Effector memory CD4-positive, alpha-beta T cell (primary cell): Measurements from ENCODE around the gene PRR13.

Source experiments
- DNase-seq, 3 donors: peaks; one replicate each; pipeline ENCODE4 v3.0.0-alpha.2; 2020
- H3K27ac ChIP-seq: 2 replicates; pipeline ENCODE4 v1.7.0; 2013; ENCODE audit warnings: mild to moderate bottlenecking, low read length, moderate library complexity; ENCODE audit not compliant: insufficient read depth, poor library complexity, severe bottlenecking
- H3K27me3 ChIP-seq: replicated peaks from 2 replicates; pipeline ENCODE4 v1.7.0; 2013; ENCODE audit warnings: mild to moderate bottlenecking, low read length; ENCODE audit not compliant: insufficient read depth, control insufficient read depth, poor library complexity, severe bottlenecking
- H3K36me3 ChIP-seq: 2 replicates; pipeline ENCODE4 v1.7.0; 2013; ENCODE audit warnings: mild to moderate bottlenecking, low read length, moderate library complexity; ENCODE audit not compliant: control insufficient read depth, insufficient read depth
- H3K4me1 ChIP-seq: 2 replicates; pipeline ENCODE4 v1.7.0; 2013; ENCODE audit warnings: low read length, mild to moderate bottlenecking; ENCODE audit not compliant: control insufficient read depth, insufficient read depth, poor library complexity, severe bottlenecking
- H3K4me3 ChIP-seq: 2 replicates; pipeline ENCODE4 v1.7.0; 2013; ENCODE audit warnings: low read length, low read depth, mild to moderate bottlenecking; ENCODE audit not compliant: insufficient read depth, poor library complexity, severe bottlenecking
- H3K9me3 ChIP-seq: 2 replicates; pipeline ENCODE4 v1.7.0; 2013; ENCODE audit warnings: mild to moderate bottlenecking, low read length, moderate library complexity; ENCODE audit not compliant: control insufficient read depth

PRR13 gene

GRCh38 chr12:53456654-53457366 lies 15.3 kb downstream of the PRR13 start:
- Histone ChIP-seq H3K27me3 (no peaks in the 10 kb centered on the region), H3K9me3 (no peaks in the 10 kb centered on the region), H3K36me3 (peaks cover 76% of the 10 kb centered on the region), H3K4me1 (peaks cover 9% of the 10 kb centered on the region), H3K4me3 (no peak overlapping the region), H3K27ac (no peak overlapping the region)
- no peak for DNase-seq

DNA sequence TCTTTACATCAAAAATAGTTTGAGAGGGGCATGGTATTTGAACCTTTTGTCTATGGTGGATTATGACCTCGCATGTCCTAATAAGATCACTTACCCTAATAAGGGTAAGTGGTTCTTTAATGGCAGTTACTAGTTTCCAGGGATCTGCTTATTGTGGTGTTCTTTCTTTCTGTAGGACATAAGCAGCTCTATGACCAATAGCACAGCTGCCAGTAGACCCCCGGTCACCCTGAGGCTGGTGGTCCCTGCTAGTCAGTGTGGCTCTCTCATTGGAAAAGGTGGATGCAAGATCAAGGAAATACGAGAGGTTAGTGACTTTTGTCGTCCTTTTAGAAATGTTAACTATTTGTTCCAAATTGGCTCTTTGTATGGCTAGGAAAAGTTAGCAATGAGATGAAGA lies 17.6 kb downstream of the PRR13 start:
- no peaks in the 10 kb centered on the region for H3K9me3 ChIP-seq
- no peaks in the 10 kb centered on the region for H3K4me1 ChIP-seq
- H3K27ac ChIP-seq = no peak overlapping the region
- H3K27me3 ChIP-seq = no peaks in the 10 kb centered on the region
- H3K36me3 ChIP-seq = peaks cover 99% of the 10 kb centered on the region
- H3K4me3 ChIP-seq = no peak overlapping the region
- DNase-seq = no peak

DNA sequence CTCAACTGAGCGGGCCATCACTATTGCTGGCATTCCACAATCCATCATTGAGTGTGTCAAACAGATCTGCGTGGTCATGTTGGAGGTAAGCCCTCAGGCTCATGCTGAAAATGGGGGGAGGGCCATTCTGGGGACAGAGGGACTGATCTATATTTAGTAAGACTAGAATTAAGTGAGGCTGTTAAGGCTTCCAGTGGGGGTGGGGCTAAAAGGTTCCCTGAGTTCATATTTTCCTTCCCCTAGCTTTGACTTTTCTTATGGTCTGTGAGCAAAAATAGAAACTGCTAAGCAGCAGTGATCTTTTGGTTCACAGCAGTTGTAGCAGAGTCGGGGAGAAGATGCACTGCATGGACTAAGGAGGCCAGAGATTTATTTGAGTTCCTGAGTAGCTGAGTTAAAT lies 19.5 kb downstream of the PRR13 start:
- no peaks in the 10 kb centered on the region for H3K4me1 ChIP-seq
- H3K27me3 ChIP-seq = no peaks in the 10 kb centered on the region
- no peak overlapping the region for H3K4me3 ChIP-seq
- H3K36me3 ChIP-seq = peaks cover 99% of the 10 kb centered on the region
- H3K27ac ChIP-seq = no peak overlapping the region
- H3K9me3 ChIP-seq = no peaks in the 10 kb centered on the region
- no peak for DNase-seq

GRCh38 chr12:53461591-53461990 lies 20.1 kb downstream of the PRR13 start:
- Histone ChIP-seq H3K9me3 (no peaks in the 10 kb centered on the region), H3K4me3 (no peak overlapping the region), H3K27ac (no peak overlapping the region), H3K27me3 (no peaks in the 10 kb centered on the region), H3K4me1 (no peaks in the 10 kb centered on the region), H3K36me3 (peaks cover 99% of the 10 kb centered on the region)
- no peak for DNase-seq

GRCh38 chr12:53462935-53463334 lies 21.4 kb downstream of the PRR13 start:
- no peaks in the 10 kb centered on the region for H3K4me1 ChIP-seq
- H3K9me3 ChIP-seq = no peaks in the 10 kb centered on the region
- H3K36me3 ChIP-seq = peaks cover 99% of the 10 kb centered on the region
- H3K4me3 ChIP-seq = no peak overlapping the region
- no peak overlapping the region for H3K27ac ChIP-seq
- no peaks in the 10 kb centered on the region for H3K27me3 ChIP-seq
- DNase-seq = no peak

DNA sequence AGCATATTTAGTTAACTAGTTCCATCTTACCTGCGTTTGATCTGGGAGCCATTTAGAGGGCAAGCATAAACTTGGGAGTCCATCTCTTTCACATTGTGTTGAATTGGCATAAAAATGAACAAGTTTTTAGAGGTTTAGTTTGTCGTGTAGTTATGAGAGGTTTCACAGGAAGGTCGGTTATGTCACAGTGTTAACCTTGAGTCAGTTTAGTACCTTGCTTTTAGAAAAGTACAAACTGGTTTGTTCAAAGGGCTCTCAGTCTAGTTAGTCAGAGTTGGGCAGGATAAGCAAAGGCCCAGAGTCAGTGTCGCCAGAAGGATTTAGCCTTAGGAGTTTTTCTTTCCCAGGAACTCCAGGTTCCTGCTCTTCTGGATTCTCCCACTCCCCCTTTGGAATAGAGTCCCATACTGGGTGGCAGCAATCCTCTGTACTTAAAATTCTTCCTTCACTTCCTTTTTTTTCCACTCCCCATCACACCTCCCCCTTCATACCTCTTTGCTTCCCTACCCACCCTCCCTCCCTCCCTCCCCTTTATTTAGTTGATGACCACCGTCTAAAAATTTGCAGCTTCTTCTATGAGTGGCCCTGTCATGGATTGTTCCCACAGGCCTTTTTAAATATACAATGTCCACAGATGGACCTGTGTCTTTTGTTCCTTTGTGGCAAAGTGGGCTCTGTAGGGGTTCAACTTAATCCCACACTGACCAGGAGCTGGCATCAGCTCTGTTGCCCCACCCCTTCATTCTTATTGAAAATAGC lies 22.4 kb downstream of the PRR13 start:
- Histone ChIP-seq H3K36me3 (peaks cover 99% of the 10 kb centered on the region), H3K27ac (no peak overlapping the region), H3K27me3 (no peaks in the 10 kb centered on the region), H3K4me1 (no peaks in the 10 kb centered on the region), H3K9me3 (no peaks in the 10 kb centered on the region), H3K4me3 (no peak overlapping the region)
- no peak for DNase-seq

DNA sequence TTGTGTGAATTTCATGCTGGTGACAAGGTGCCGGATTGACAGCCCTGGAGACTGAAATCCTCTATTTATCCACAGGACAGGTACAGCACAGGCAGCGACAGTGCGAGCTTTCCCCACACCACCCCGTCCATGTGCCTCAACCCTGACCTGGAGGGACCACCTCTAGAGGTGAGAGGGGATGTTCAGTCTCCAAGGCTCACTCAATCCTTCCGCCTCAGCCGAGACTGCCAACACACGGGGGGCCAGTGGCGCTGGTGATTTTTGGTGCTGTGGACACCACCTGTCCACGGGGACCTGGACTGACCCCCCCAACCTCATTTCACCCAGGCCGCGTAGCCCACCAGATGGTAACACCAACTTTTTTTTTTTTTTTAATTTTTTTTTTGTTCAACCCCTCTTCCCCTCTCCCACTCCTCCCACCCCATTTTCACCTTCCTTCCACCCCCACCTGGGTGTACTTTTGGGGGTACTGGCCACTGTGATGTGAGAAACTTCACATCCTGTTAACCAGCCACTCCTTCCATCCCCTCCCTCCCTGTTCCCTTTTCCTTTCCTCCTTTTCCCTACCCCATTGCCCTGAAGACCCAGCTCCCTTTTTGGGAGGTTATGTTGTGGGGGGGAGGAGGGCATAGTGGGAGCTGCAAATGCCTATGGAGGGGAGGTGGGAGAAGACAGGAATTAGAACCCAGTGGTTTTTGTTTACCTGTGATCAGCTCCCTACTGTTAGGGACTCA lies 23.3 kb downstream of the PRR13 start:
- Histone ChIP-seq H3K4me3 (no peak overlapping the region), H3K27me3 (no peaks in the 10 kb centered on the region), H3K36me3 (peaks cover 99% of the 10 kb centered on the region), H3K9me3 (no peaks in the 10 kb centered on the region), H3K4me1 (no peaks in the 10 kb centered on the region), H3K27ac (no peak overlapping the region)
- no peak for DNase-seq

GRCh38 chr12:53465679-53466078 lies 24.1 kb downstream of the PRR13 start:
- no peaks in the 10 kb centered on the region for H3K27me3 ChIP-seq
- no peaks in the 10 kb centered on the region for H3K4me1 ChIP-seq
- peaks cover 97% of the 10 kb centered on the region for H3K36me3 ChIP-seq
- no peak for DNase-seq
- no peaks in the 10 kb centered on the region for H3K9me3 ChIP-seq
- no peak overlapping the region for H3K27ac ChIP-seq
- no peak overlapping the region for H3K4me3 ChIP-seq

DNA sequence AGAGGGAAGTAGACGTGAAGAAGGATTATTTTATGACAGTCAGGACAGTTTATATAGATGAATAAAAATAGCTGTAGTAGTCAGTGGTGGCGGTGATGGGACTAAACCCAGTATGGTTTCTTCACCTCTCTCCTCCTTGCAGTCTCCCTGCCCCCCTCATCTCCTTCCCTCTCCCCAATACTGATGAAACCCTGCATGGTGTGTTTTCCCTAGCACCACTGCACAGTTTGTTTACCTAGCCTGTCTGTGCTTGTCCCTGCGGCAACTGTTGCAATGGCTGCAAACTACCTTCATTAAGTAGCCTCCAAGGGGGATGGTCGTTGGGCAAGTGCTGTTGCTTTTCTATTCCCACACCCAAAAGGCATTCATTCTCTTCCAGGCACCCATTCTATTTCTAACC lies 25.1 kb downstream of the PRR13 start:
- no peak overlapping the region for H3K27ac ChIP-seq
- peaks cover 95% of the 10 kb centered on the region for H3K36me3 ChIP-seq
- H3K27me3 ChIP-seq = no peaks in the 10 kb centered on the region
- no peak overlapping the region for H3K4me3 ChIP-seq
- no peaks in the 10 kb centered on the region for H3K4me1 ChIP-seq
- no peak for DNase-seq
- H3K9me3 ChIP-seq = no peaks in the 10 kb centered on the region

DNA sequence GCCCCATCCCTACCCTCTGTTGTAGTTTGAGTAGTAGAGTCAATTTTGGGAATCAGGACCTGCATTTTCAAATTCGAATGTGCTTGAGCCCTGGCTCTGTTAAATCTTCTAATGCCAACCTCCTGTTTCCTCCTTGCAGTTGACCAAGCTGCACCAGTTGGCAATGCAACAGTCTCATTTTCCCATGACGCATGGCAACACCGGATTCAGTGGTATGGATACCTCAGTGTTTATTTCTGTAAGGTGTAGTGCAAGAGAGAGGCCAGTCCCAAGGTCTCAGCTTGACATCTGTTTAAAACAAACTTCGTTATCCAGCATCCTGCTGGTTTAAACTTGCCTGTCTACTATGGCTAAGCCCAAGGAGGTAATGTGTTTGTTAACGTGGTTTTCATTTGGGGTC lies 25.5 kb downstream of the PRR13 start:
- H3K4me3 ChIP-seq = no peak overlapping the region
- H3K27ac ChIP-seq = no peak overlapping the region
- H3K36me3 ChIP-seq = peaks cover 95% of the 10 kb centered on the region
- DNase-seq = no peak
- no peaks in the 10 kb centered on the region for H3K9me3 ChIP-seq
- no peaks in the 10 kb centered on the region for H3K27me3 ChIP-seq
- H3K4me1 ChIP-seq = no peaks in the 10 kb centered on the region
